HG03575 (cell line): Measurements from ENCODE around the gene CCDC51.
"Not testable (repeated sequence)": the region's sequence is repeated elsewhere in the genome, so short reads cannot be mapped to it uniquely, and the experiment has no call there.

ENCODE experiments used
- ATAC-seq: cut with Tn5 transposase; IDR thresholded peaks from one replicate; pipeline ENCODE4 v1.9.1; 2021; ENCODE audit not compliant: unreplicated experiment, insufficient number of reproducible peaks, low FRiP score; ENCODE audit errors: extremely low read depth

Gene CCDC51, protein sequence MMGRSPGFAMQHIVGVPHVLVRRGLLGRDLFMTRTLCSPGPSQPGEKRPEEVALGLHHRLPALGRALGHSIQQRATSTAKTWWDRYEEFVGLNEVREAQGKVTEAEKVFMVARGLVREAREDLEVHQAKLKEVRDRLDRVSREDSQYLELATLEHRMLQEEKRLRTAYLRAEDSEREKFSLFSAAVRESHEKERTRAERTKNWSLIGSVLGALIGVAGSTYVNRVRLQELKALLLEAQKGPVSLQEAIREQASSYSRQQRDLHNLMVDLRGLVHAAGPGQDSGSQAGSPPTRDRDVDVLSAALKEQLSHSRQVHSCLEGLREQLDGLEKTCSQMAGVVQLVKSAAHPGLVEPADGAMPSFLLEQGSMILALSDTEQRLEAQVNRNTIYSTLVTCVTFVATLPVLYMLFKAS

DNA sequence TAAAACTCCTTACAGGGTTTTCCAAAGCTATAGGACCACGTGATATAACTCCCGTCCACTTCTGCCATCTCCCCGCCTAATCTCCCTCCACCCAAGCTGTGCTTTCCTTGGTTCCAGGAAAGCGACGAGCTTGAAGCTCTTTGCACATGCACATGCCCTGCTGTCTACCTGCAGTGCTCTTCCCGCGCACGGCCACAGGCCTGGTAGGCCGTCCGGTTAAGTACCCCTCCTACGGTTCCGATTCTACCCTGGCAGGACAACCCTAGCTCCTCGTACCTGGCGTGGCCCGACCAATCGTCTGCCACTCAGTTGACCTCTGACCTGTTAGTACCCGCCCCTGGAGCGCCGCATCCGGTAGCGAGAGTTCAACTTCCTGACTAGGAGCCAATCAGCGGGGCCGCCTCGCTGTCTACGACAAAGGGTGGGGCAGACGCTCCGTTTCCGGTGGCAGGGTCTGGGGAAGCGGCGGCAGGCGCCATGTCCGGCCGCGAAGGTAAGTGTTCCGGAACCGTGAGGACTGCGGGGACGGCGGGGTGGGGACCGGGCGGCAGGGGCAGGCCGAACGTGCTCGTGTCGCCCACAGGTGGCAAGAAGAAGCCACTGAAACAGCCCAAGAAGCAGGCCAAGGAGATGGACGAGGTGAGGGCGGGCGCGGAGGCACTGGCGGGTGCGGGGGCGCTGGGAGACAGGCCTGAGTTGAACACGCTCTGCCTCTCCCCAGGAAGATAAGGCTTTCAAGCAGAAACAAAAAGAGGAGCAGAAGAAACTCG lies at the start of gene CCDC51, which contains the start of gene TMA7:
Gene CCDC51, minus strand, starts transcription at position 300 of the 770 bp plus-strand sequence. CDS start 4,991 bp downstream, outside the sequence.
Gene TMA7, plus strand, starts transcription at position 438 of the 770 bp plus-strand sequence. Its CDS starts 40 bp downstream, at position 478.
- ATAC-seq, result peak; percentile 54

DNA sequence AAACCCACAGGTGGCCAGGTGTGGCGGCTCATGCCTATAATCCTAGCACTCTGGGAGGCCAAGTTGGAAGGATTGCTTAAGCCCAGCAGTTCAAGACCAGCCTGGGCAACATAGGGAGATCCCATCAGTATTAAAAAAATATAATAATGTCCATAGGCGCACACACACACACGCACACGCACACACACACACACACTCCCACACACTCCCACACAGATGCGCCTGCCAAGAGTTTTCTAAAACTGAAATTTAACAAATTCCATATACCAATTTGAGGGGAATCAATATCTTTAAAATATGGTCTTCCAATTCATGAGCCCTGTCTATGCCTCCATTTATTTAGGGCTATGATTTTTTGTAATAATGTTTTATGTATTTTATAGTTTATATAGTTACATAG lies 47.0 kb upstream of the CCDC51 start:
- no peak for ATAC-seq

DNA sequence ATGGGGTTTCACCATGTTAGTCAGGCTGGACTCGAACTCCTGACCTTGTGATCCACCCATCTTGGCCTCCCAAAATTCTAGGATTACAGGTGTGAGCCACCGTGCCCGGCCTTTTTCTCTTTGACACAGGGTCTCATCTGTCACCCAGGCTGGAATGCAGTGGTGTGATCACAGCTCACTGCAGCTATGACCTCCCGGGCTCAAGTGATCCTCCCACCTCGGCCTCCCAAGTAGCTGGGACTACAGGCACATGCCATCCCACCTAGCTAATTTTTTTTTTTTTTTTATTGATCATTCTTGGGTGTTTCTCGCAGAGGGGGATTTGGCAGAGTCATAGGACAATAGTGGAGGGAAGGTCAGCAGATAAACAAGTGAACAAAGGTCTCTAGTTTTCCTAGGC lies 42.9 kb upstream of the CCDC51 start:
- not testable (repeated sequence) for ATAC-seq

DNA sequence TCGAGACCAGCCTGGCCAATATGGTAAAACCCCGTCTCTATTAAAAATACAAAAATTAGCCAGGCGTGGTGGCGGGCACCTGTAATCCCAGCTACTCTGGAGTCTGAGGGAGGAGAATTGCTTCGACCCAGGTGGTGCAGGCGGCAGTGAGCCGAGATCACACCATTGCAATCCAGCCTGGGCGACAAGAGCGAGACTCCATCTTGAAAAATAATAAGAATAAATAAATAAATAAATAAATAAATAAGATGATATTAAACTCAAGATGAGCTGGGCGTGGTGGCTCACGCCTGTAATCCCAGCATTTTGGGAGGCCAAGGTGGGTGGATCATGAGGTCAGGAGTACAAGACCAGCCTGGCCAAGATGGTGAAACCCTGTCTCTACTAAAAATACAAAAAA lies 41.0 kb upstream of the CCDC51 start:
- not testable (repeated sequence) for ATAC-seq

DNA sequence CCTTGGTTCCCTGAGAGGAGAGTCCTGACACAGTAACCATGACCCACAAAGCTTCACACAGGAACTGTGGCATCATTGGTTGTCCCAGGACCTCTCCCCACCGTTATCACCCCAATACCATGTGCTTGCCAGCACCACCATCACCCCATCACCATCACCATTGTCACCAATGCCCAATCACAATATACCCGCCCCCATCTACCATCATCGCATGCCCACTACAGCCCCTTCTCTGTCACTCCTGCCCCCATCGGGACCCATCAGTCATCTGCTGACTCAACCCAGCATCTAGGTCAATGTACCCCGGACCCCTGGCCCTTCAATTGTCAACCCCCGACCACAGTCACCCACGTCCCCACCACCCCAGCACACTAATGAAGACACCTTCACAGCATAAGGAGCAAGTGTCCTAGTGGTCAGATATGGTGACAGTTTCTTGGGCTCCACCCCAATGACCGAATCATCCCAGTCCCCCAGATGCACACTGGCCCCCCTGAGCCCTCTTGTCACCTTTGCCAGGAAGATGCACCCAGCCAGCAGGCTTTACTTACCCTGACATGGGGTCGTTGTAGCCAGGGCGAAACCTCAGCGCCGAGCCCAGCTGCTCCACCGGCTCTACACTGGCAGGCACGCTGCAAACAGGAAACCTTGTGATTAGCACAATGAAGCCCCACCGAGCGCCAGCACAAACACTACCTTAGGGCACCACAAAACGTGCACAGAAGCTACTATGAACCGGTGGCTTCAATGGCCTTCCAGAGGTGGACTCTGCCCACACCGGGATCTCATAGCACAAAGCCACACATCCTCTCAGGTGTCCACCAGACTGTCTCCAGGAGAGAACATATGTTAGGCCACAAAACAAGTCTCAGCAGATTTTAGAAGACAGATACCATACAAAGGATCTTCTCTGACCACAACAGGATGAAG lies 39.0 kb upstream of the CCDC51 start:
- ATAC-seq, result no peak

DNA sequence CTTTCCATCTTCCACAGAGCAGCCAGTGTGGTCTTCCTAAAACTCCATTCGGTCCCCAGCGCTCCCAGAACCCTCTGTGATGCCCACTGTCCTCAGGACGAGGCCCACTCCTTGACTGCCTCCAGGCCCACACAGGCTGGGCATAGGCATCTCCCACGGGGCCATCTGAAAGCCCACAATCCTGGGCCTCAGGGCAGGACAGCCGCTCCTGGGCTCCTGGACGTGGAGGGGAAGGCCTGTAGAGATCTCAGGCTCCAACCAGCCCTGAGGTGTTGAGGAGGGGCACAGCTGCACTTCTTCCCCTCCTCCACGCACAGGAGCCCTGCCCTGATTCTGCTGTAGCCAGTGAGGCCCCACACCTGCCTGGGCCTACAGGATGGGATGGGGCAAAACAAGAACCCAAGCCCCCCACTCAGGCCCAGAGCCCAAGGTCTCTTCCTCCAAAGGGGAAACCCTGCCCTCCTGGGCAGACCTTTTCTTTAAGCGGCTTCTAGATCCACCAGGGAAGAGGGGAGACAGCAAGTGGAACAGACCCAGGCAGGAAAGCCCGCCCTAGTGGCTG lies 38.1 kb upstream of the CCDC51 start:
- ATAC-seq, result no peak

DNA sequence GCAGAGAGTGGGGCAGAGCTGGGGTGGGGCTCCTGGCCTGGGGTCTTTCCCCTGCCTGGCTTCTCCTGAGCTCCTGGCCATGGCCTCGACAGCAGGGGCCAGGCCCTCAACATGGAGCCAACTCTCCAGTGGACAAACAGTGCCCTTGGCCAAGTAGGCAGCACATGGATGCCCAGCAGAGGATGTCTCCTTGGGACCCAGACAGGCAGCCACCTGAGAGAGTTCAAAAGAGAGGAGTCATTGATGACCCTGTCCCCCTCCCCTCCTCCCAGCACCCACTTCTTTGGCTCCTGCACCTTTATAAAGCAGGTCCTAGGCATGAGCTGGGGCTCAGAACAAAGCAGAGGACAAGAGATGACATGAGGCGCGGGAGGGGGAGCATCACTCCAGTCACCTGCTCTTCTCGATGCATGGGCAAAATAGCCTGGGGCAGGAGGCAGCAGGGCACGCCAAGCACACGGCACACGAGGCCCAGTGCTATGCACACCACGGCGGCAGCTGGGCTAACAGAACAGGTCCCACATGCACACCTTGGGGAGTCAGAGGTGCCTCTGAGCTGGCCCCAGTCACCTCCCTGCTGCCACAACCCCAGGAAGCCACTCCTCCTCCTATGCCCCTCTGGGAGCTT lies 36.6 kb upstream of the CCDC51 start:
- ATAC-seq, result no peak

DNA sequence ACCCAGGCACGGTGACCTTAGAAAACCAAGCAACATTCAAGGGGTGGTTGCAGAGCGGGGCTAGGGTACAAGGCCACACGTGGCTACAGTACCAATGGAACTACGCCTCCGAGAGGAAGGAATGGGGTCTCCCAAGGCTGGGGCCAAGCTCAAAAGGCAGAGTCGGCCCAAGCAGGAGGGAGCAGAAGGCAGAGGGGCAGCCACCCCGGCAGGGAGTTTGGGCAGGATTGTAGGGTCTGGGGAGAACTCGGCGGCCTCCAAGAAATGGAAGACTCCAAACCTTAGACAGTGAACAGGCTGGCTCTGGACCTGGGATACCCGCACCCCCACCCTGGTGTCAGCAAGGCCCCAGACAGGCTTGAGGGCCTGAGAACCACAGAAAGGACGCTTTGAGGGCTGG lies 35.3 kb upstream of the CCDC51 start:
- ATAC-seq, result no peak

DNA sequence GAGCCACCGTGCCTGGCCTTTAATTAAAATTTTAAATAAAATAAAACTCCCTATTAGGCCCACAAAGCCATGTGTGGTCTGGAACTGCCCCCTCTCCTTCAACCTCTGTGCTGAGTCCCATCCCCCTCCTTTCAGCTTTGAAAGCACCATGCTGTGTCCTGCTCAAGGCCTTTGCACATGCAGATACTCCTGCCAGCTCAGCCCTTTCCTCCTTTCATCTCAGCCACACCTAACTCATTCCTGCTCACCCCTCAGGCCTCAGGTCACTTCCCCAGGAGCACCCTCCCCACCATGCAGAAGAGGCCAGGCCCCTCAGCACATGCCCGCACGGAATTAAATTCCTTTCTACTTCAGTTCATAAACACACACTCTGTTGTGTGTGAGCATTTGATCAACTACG lies 34.7 kb upstream of the CCDC51 start:
- no peak for ATAC-seq

DNA sequence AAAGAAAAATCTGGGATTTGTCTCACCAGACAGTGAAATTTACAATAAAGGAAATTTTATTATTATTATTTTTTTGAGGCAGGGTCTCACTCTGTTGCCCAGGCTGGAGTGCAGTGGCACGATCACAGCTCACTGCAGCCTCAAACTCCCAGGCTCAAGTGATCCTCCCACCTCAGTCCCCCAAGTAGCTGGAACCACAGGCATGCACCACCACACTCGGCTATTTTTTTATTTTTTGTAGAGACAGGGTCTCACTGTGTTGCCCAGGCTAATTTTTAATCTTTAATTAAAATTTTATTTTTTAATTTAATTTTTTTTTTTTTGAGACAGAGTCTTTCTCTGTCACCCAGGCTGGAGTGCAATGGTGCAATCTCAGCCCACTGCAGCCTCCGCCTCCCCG lies 34.1 kb upstream of the CCDC51 start:
- not testable (repeated sequence) for ATAC-seq

DNA sequence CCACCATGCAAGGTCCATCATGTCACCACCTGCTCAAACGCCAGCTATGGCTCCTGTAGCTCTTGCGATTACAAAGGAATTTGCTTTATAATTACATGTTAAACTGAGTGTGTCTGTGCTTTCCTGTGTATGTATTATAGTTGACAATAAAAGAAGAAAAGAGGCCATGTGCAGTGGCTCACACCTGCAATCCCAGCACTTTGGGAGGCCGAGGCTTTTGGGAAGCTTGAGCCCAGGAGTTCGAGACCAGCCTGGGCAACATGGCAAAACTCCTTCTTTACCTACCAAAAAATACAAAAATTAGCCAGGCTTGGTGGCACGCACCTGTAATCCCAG lies 33.7 kb upstream of the CCDC51 start:
- ATAC-seq, result no peak

DNA sequence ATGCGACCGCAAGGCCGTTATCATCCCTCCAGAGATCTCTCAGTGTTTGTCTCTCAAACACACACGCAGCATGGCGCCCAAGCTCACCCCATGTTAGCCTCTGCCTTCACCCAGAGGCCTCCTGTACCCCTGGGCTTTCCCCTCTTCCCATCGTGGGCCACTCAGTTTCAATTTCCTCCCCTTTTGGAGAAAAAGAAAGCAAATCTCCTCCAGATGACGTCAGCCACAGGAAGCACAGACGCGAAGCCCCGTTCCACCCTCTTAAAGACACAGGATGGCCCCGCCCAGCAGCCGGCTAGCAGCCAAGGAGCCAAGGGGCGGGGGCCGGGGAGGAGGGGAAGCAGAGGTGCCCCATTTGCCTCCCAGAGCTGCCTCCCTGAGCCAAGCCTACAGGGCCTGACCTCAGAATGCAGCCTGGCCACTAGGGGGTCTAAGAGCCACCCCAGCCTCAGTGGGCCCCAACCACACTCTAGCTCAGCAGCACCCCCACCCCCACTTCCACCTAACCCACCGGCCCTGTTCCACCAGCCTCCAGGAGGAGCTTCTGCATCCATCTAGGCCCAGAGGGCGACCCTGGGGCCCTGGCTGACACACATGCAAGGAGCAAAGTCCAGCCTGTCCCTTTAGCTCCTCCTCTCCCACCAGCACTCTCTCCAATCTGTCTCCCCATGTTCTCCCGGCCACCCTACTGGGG lies 33.2 kb upstream of the CCDC51 start:
- peak; percentile 41 for ATAC-seq

DNA sequence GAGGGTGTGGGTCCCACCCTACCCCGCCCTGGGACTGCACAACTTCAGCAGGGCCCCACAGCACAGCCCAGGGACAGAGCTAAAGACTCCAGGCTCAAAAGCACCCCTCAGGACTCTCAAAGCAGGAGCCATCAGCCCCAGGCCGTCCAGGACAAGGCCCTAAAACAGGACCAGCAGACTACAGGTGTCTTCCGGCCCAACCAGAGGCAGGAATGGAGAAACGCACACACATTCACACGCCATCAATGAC lies 32.7 kb upstream of the CCDC51 start:
- peak; percentile 9 for ATAC-seq

DNA sequence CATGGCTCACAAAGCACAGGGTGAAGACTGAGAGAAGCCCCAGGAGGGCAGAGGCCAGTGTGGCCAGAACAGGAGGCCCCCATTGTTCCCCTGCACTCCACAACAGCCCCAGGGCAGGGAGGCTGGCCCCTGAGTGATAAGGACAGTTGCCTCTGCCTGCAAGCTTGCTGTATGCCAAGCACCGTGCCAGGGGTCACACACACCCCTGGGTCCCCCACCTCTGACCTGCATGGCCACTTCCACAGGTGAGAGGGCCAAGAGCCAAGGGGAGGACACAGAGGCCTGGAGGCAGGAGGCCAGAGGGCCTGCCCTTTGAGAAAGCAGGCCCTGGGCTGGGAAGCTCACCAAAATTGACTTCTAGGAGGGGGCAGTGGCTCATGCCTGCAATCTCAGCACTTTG lies 30.4 kb upstream of the CCDC51 start:
- no peak for ATAC-seq

DNA sequence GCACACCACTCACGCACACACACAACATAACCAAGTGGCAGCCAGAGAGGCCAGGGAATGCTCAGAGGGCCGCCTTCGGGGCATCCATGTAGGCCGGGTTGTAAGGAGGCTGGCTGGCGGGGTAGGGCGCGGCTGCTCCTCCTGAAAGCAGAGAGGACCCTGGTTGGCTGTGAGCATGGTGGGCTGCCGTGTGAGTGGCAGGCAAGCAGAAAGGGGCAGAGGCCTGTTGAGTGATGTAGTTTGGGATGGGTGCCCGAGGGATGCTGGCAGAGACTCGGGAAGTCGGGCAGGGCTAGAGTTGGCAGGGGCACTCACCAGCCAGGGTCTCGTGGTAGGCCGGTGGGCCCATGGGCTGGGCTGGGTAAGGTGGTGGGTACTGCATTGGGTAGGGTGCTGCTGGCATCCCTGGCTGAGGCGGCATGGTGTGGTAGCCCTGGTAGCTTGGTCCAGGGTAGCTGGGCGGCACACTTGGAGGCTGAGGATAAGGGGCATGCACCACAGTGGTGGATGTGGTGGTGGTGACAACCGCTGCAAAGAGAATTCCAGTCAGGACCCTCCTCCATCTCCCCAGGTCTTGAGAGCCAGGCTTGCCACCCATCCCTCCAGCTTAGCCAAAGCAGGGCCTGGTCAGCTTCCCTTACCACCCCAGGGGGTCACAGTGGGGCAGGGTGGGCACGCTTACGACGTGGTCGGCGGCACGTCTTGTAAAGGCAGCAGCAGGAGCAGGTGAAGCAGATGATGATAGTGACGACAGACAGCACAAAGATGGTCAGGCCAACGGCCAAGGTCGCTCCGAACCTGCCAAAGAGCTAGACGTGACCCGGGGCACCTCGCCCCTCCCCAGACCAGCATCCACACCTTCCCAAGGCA lies 29.4 kb upstream of the CCDC51 start:
- no peak for ATAC-seq

DNA sequence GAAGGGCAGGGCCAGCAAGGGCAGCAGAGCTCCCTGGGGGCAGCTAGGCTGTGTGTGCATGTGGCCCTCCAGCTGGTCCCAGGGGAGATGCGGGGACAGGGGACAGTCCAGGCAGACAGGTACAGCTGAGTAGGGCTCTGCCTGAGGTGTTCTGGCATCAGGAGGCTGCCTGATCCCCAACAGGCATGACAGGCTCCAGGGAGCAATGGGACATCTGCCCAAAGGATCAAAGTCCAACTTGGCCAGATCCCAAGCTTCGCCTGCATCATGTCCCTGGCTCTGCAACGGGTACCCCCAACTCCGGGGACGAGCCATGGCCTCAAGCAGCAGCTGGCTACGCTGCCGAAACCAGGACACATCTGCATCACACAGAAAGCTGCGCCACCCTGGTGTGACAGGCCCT lies 28.4 kb upstream of the CCDC51 start:
- ATAC-seq, result no peak

DNA sequence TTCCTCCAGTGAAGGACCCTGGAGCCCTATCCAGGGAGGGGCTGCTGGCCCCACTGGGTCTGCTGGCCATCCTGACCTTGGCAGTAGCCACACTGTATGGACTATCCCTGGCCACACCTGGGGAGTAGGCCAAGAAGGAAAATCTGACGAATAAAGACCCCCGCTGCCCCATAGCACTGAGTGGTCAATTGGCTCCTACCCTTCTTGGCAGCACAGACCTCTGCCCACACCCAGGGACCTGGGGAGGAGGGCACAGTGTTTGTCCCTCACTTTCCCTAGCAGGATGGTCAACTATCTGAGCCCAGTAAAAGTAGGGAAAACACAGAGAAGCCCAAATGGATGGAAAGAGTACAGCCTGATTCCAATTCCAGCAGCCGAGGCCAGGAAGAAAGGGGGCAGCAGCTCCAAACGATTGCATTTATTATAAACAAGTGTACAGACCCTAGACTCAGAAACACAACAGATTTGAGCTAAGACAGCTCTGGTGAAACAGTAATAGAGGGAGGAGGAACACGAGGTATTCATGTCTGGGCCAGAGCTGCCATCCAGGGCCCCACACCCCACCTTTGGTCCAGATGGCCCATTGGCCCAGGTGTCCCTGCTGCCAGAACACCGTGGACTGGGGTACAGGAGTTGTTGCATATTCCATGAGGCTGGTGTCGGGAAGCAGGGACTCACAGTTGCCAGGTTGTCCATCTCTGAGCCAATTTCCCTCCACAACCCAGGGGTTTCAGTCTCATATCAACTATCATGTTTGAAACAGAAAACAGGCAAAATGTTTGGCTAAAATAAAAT lies 27.8 kb upstream of the CCDC51 start:
- no peak for ATAC-seq
